ENCODE results near the gene POP7.

POP7 gene

DNA sequence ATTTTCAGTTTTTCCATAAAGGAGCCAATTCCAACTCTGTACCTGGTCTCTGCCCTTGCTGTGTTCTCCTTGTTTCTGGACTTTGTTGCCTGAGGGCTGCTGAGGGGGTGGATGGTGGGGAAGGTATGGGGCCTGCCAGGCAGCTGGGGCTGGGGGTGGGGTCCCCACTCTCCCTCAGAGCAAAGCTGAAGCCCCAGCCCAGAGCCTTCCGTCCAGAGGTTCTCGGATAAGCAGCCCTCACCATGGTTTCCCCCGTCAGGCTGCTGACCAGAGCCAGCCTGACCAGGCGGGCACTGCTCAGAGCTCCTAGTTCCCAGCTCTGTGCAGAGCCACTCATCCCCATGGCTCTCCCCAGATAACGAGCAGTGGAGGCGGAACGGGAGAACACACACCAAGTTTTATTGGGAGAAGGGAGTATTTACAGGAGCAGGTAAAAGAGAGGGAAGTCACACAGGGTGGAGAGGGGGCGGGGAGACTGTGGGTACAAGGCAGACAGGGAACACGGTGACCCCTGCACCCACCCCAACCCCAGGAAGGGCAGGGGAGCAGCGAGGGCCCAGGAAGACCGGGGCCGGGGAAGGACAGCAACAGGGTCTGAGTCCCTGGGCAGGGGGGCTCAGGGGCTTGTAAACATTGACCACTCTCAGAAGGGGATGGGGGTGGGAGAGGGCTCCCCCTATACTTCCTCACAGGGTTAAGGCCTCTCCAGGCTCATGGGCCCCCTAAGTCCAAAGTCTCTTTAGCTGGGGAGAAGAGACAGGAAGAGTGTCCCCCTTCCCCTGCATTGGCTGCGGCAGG lies 26.6 kb upstream of the POP7 start:
- DNase-seq (ENCODE audit: low read depth in 1 of 2, low spot score in 1 of 2) = no peak

DNA sequence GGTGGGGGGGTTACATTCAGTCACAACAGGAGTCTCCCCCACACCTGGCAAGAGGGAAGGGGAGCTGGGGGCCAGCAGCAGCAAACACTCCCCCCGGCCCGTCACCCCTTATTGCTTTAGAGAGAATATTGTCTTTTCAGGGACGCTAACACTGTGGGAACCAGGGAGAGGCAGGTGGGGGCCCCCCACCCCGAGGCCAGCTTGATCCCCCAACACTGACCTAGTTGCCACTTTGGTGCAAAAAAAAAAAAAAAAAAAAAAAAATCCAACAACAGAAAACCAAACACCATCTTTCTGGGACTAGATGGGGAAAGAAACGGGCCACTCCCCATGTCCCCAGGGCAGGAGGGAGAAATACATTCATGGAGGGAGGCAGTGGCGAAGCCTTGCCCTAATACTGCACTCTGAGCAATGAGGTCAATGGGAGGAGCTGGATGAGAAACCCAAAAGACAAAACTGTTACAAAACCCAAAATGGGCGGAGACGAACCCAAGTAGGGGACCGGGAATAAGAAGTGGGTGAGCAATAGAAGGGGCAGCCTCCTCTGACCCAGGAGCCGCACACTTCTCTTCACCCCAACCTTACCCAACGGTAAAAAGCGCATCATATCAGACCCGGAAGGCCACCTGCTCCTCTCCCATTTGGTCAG lies 25.9 kb upstream of the POP7 start:
- DNase-seq (ENCODE audit: low read depth in 1 of 2, low spot score in 1 of 2) = no peak

DNA sequence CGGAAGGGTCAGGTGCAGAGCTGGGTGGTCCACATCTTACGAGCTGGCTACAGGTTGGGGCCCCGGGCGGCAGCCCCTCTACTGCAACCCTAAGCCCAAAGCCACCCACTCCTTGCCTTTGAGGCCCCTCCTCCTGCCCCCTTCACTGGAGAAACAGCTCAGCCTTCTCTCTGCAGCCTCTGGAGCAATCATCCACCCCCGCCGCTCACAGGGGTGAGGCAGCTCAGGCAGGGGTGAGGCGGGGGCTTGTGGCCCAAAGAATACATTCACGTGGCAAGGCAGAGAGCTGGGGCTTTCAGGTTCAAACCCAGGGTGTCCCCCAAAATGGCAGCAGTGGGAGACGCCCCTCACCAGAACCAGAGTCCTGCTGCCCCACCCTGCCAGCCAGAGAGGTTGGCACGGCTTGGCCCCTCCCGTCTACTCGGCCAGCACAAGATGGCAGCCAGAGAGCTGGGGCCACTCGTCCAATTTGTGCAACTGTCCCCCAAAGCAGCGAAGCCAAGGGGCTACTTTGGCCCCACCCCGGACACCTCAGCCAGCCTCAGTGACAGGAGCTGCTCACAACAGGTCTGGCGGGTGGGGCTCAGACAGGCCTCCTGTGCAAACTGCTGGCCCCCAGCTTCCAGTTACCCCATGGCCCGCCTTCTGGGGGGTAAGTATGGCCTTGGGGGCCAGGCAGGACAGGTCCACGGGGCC lies 25.2 kb upstream of the POP7 start:
- no peak for DNase-seq (ENCODE audit: low read depth in 1 of 2, low spot score in 1 of 2)

DNA sequence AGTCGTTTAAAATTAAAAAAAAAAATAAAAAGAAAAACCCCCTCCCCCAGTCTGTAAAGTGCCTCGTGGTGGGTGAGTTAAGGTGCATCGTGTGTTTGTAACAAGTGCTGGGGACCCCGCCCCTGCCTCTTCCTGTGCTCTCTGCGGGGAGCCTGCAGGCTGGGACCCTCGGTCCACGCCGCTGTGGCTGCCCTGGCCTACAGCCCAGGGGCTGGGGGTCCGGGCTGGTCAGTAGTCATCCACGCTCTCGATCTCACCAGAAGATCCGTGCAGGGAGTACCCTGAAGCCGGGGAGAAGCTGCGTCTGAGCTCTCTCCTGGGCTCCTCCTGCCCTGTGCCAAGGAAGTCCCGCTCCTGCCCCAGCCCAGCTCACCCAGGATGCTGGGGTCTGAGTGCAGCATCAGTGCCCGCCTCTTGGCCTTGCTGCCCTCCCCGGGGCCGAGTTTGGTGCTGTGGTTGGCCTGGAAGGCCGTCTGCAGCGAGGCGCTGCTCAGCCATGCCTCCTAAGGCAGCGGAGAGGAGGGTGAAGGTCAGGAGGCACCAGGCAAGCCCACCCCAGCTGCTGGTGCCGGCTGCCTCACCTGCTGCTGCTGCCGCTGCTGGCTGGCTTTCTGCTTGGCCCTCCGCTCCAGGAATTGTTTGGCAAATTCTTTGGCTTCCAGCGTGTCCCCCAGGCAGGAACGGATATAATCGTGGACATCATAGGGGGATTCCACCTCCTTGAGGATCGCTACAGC lies 24.3 kb upstream of the POP7 start:
- no peak for DNase-seq (ENCODE audit: low read depth in 1 of 2, low spot score in 1 of 2)

DNA sequence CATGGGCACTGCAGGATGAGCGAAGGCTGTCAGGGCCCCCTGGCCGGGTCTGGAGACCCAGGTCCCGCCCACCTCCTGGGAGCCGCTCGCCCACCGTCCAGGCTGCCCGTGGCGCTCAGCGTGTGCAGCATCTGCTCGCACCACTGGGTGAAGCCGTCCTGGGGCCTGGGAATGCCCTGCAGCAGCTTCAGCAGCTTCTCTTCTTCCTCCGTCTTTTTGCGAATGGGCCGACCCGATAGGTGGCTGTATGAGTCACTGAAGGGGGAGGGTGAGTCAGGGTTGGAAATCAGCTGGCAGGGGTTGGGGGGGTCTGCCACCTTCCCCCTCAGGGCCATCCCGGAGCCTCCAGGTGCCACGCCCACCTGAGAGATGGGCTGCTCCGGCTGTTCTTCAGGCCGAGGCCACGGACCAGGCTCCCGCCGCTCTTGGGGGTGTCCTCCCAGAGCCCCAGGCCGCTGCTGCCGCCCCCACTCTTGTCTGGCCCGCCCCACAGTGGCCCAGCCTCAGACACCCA lies 23.6 kb upstream of the POP7 start:
- DNase-seq (ENCODE audit: low read depth in 1 of 2, low spot score in 1 of 2) = no peak

DNA sequence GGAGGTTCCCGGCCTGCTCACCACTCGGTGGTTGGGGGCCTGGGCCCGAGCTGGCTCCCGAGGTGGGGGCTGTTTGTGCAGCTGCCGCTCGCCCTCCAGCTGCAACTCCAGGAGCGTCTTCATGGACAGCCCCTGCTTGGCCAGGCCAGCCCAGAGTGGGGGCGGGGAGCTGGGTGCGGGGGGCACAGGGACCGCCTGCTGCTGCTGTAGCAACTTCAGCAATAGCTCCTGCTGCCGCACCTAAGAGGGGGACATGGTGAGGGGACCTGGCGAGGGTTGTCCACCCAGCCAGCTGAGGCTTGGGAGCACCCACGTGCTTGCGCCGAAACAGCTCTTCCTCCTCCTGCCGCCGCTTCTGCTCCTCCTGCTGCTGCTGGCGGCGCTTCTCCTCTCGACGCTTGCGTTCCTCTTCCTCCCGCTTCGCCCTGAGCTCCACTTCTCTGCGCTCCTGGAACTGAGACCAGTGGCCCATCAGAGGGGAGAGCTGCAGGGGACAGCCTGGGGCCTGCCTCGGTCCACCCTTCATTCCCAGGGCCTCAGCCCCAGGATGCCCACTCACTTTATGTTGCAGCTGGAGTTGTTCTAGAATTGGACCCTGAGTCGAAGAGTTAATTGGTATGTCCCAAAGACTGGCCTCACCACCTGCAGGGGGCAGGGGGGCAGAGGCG lies 22.8 kb upstream of the POP7 start:
- DNase-seq (ENCODE audit: low read depth in 1 of 2, low spot score in 1 of 2) = no peak

DNA sequence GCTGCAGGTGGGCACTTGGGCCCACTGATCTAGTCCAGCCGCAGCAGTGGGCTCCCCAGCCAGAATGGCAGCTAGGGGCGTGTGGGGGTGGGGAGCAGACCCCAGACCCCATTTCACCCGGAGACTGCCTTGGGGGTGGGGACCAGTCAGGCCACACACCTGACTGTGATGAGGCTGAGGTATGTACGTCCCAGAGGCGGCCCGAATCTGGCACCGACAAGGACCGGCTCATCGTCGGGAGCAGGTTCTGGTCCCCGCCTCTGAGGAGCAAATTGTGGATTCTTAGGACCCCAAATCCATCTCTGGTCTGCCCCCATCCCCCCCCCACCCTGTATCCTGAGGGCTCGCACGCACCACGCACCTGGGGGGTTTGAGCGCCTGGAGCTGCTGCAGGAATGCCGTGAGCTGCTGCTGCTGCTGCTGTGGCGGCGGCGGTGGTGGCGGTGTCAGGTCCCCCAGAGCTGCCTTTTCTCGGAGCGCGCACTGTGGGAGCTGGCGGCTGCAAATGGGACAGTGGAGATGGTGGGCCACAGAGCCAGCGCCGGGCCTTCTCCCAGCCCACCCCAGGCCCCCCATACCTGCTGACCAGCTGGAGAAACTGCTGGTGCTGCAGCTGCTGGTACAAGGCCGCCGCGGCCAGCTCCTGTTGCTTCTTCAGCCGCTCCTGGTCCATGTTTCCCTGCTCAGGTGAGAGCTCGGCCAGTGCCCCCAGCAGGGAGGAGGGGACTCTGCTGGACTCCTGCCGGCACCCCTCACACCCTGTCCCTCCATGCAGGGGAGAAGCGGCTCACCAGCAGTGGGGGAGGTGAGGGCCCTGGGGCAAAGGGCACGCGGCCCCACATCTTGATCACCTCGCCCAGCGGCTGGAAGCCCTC lies 22.0 kb upstream of the POP7 start:
- no peak for DNase-seq (ENCODE audit: low read depth in 1 of 2, low spot score in 1 of 2)

DNA sequence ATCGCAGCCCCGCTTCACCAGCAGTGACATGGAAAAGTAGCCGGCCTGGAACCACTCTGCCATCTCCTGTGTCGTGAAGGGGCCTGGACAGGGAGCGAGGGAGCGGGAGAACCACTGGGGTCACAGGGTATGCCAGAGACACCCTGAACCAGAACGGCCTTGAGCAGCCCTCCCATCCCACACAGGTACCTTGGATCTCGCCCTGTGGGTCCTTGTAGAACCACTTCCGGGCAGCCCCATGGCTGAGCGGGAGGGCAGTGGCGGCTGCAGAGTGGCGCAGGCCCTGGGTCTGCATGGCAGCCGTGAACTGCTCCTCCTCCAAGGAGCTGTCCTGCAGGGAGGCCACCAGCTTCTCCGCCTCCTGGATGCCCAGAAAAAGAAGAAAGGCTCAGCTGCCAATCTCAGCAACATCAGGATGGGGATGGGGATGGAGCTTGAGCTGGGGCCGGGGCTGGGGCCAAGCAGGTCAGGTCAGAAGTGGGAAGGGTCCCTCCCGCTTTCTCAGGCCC lies 21.3 kb upstream of the POP7 start:
- DNase-seq (ENCODE audit: low read depth in 1 of 2, low spot score in 1 of 2) = no peak

DNA sequence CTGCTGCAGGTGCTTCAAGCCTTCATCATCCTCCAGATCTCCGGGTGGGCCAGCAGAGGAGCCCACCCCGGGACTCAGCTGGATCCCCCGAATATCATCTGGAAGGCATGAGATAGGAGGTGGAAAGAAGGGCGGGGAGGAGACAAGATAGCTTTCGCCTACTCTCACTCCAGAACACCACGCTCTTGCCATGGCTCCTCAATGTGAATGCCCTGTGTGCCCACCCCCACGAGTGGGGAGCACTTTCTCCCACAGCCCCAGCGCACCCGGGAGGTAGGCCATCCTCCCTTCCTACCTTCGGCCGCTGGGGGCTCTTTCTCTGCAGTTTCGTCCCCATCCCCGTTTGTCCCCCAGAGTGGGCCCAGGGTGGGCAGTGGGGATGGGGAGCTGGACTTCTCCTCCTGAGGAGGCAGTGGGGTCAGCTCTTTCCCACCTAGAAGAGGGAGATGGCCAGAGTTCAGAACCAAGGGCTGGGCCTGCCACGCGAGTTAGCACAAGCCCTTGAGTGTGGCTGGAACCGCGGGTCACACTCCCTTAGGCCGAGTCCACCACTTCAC lies 20.8 kb upstream of the POP7 start:
- DNase-seq (ENCODE audit: low read depth in 1 of 2, low spot score in 1 of 2) = no peak

DNA sequence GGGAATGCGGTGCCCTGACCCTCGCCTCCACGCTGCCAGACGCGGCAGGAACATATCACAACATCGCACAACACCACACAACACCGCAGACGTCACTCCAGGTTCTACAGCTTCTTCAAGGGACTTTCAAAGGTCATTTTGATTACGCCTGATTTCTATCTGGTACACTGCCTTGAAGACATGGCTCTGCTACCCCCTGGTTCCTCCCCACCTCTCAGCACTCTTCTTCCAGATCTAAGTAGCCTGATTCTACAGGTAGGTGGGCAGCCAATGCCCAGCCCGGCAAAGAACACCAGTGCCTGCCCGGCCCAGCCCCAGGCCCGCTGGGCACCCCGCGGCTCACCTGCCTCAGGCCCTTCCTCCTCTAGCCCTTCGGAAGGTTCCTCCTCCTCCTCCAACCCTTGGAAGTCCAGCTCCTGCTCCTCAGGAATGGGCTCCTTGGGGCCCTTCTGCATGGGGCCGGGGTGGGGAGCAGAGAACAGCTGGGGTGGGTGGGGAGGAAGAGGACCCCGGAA lies 20.2 kb upstream of the POP7 start:
- no peak for DNase-seq (ENCODE audit: low read depth in 1 of 2, low spot score in 1 of 2)

DNA sequence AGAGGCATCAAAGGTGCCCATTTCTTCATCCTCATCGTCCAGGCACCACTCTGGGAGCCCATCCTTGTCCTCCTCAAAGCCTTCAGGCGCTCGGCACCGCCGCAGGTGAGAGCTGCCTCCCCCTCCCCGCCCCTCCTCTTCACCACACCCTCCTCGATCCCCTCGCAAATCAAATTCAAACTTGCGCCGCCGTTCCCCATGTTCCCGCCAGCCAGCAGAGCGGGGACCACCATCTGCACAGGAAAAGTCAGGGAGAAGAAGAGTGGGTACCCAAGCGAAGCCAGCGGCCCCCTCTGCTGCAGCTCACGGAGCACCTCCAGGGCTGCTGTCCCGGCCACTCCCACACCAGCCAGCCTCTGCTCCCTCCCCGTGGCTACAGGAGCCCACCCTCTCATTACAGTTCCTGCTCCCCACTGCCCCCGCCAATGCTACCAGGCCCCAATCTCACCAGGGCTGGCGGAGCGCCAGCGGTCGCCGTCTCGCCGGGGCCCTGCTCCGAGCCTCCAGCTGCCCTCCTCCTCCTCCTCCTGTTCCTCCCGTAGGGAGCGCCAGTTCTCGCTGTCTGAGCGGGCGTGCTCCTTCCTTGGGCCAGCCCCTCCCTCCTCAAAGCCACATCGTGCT lies 19.6 kb upstream of the POP7 start:
- DNase-seq (ENCODE audit: low read depth in 1 of 2, low spot score in 1 of 2) = no peak

DNA sequence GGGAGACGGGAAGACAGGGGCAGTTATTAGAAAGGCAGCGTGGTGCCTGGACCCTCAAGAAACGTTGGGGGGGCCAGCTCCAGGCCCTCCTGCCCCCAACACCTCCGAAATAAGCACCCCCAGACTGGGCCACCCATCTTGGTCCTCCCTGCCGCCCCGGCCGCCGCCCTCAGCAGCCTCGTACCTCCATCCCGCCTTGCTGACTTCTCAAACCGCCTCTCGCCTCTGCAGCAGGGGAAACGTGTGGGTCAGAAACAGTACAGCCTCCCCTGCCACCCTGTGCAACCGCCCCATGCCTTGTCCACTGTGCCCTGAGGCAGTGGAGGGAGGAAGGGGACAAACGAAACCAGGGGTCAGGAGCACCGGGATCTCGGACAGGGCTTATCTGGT lies 19.1 kb upstream of the POP7 start:
- DNase-seq (ENCODE audit: low read depth in 1 of 2, low spot score in 1 of 2) = no peak

DNA sequence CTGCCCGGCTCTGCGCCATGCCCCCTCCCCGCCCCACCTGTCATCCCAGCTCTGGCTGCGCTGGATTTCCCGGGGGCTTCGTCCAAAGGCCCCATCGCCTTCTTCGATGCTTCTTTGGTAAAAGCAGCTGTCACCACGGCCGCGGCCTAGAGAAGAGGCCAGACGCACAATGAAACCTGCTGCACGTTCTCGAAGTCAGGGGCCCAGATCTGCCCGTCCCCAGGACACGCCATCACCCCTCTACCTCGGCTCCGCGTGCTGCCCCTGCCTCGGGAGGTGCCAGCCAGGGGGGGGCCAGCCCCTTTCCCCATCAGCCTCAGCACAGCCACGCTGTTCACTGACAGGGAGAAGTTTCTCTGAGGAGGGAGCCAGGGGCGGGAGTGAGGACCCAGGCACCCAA lies 18.7 kb upstream of the POP7 start:
- DNase-seq (ENCODE audit: low read depth in 1 of 2, low spot score in 1 of 2) = no peak

DNA sequence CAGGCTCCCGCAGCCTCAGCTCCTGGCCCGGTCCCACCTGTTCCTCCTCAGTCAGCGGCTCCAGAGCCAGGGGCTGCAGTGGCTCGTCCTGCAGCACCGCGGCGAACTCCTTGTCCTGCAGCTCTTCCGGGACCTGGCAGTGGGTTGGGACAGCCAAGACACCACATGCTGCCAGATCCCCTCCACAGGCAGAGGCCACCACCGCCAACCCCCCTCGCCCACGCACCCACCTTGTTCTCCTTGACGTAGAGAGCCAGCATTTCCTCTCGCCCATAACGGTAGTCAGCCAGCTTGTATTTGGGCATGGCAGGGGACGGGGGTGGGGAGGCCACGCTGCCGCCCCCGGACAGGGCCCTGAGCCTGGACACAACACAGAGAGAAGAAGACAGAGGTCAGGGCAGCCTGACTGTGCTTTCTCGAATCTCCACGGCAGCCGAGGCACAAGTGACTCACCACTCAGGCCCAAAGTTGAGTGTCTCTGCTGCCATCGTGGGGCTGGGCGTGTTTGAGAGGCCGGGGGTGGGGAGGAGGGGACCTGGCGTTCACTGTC lies 18.1 kb upstream of the POP7 start:
- no peak for DNase-seq (ENCODE audit: low read depth in 1 of 2, low spot score in 1 of 2)

DNA sequence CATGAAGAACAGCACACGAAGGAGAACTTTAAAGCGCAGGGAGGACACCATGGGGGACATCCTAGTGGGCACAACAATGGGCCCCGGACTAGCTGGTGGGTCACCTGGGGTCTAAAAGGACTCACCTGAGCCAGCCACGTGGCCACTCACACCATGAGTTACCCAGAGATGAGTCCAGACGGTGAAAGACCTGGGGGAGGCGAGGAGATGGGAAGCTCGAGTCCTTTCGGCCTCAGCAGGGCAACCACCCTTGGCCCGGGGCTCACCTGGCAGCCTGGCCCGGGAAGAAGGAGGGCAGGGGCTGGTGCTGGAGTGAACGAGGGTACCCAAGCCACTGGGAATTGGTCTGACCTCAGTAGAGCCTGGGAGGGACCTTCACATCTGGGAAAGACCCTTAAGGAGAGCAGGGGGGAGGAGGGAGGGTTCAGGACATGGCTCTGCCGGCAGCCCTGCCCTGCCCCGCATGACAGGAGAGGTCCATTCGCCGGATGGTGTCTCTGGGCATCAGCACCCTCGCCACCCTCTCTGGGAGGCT lies 17.5 kb upstream of the POP7 start:
- no peak for DNase-seq (ENCODE audit: low read depth in 1 of 2, low spot score in 1 of 2)

DNA sequence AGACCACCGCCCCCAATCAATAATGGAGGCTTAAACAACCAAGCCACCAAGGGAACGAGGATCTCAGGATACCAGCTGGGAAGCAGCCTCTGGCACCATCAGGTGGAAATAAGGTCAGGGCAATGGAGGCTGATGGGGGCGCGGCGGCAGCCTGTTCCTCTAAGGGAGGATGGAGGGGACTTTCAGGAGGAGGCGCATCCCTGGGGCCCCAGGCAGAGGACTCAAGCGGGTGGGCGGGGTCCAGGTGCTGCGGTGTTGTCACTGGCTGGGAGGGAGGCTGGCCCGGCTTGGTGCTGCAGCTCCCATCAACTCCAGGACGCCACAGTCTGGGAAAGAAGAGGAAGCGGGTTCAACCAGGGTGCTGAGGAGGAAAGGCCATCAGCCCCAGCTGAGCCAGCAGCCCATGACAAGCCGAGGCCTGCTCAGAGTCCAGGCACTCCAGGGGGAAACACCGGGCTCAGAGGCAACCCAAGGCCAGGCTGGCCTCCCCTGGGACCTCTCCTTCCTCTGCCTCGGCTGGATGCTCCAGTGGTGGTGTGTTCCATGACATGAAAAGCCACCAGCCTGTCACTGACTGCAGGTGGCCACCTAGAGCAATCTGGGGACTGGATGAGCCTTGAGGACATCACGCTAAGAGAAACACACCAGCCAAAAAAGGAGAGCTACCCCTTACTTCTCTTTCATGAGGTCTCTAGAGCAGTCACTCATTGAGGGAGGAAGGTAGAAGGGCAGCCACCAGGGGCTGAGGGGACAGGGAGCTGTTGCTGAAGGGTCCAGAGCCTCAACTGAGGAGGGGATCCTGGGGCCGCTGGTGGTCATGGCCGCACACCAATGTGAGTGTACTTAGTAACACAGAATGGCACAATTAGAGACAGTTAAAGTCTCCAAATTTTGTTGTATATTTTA lies 16.4 kb upstream of the POP7 start:
- no peak for DNase-seq (ENCODE audit: low read depth in 1 of 2, low spot score in 1 of 2)
